ENCODE results near the gene MALT1.

Gene MALT1

DNA sequence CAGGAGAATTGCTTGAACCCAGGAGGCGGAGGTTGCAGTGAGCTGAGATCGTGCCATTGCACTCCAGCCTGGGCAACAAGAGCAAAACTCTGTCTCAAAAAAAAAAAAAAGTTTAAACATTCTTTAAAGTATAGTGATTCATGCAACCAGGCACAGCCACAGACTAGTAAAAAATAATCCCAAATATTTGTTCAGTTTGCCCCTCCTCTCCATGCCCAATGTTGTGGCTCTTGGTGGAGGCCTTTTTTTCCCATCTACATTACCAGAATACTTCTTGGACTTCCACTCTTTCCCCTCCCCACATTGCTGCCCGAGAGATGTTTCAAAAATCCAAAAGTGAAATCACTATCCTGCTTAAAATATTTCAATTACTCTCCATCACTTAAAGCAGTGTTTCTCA is 5.1 kb upstream of the MALT1 start:
- no peak for DNase-seq (ENCODE audit: extremely low read depth, low read depth)
- TF ChIP-seq, protein P1, sequence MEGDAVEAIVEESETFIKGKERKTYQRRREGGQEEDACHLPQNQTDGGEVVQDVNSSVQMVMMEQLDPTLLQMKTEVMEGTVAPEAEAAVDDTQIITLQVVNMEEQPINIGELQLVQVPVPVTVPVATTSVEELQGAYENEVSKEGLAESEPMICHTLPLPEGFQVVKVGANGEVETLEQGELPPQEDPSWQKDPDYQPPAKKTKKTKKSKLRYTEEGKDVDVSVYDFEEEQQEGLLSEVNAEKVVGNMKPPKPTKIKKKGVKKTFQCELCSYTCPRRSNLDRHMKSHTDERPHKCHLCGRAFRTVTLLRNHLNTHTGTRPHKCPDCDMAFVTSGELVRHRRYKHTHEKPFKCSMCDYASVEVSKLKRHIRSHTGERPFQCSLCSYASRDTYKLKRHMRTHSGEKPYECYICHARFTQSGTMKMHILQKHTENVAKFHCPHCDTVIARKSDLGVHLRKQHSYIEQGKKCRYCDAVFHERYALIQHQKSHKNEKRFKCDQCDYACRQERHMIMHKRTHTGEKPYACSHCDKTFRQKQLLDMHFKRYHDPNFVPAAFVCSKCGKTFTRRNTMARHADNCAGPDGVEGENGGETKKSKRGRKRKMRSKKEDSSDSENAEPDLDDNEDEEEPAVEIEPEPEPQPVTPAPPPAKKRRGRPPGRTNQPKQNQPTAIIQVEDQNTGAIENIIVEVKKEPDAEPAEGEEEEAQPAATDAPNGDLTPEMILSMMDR (IDR thresholded peaks at IDR 0.05; ENCODE audit: low read depth, low read length) = no peak

DNA sequence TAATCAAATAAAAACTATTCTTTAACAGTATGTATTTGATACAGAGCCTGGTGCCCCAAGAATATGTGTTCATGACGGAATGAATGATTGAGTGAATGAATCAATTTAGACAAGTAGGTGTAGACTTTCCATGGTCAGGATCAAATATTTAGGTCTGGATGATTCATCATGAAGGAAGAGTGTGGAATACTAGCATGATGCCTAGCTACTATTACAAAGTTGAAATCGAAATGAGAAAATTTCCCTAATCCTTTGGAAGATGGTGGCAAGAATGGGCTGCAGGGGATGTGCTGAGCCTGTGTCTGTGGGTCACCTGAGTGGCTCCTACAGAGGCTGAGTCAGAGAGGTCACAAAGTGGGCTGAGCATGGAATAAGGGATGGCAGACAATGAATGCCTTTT is 3.1 kb upstream of the MALT1 start:
- TF ChIP-seq, protein P1 (IDR thresholded peaks at IDR 0.05; ENCODE audit: low read depth, low read length) = no peak
- DNase-seq (ENCODE audit: extremely low read depth, low read depth) = no peak

DNA sequence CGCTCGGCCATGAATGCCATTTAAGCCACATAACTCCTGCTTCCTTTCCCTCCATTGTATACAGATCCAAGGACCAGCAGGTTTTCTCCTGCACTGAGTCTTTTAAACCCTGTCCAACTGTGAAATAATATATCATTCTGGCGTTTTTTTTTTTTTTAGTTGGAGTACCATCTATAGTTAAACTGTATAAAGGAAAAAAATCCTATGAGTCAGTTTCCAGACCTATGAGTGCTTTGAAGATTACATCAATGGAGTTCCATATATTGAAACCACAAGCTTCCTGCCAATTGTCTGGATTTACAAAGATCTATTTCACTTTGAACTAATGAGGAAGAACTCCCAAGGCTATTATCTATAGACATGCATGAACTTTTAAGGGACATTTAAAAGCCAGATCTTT is 2.4 kb upstream of the MALT1 start:
- TF ChIP-seq, protein P1 (IDR thresholded peaks at IDR 0.05; ENCODE audit: low read depth, low read length) = no peak
- no peak for DNase-seq (ENCODE audit: extremely low read depth, low read depth)

DNA sequence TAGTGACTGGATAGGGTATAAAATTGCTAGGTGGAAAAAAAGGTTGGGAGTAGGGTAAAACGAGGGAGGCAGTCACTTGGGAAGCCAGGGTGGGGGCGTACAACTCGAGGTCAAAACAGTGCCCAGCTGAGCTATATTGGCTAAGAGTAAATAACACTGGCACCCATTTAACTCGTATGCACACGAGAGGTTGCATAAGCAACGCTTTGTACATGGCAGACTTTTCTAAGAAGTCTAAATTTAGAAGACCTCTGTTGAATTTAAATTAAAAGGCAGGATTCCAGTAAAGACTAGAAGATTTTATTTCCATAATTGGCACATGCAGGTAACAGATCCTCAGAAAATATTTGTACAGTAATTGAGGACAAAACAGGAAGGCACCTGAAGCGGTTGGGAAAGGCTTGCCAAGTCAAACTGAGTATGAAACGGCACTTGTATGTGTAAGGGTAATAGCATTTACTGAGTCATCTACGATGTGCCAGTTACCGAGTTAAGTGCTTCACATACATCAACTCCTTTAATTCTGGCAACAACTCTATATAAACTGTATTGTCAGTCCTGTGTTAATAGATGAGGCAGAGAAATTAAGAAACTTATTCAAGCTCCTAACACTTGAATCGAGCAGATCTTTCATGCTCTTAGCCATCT is 1.4 kb upstream of the MALT1 start:
- TF ChIP-seq, protein P1 (IDR thresholded peaks at IDR 0.05; ENCODE audit: low read depth, low read length) = no peak
- DNase-seq (ENCODE audit: extremely low read depth, low read depth) = no peak

DNA sequence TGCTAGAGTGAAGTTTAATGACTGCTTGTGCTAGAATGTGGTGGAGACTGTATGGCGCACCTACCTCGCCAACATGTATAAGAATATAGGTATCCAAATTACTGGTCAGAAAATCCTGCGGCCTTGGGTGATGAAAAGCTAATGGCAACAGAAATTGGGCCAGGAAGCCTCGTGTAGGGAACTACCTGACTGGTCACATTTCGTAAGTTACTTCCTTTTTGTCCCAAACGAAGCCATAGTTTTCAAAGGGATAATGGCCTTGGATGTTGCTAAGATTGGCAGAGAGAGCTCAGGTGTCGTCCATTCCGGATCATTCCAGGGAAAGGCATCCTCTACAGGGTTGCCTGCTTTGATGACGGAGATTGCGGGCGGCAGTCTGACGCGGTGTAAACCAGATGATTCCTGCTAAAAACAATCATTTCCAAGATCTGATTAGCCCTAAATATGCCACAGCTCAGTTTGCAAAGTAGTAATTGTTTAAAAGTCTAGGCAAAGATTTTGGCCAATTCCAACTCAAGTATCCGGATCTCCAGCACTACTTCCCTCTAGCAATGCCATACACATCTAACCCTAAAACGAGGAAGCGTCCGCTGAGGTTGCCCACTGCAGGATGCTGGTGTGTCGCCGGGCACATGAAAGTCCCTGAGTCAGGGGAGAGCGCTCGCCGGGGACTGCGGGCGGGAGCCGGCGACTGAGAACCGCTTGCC is 708 bp upstream of the MALT1 start:
- TF ChIP-seq, protein P1 (IDR thresholded peaks at IDR 0.05; ENCODE audit: low read depth, low read length) = no peak
- DNase-seq (ENCODE audit: extremely low read depth, low read depth) = no peak

DNA sequence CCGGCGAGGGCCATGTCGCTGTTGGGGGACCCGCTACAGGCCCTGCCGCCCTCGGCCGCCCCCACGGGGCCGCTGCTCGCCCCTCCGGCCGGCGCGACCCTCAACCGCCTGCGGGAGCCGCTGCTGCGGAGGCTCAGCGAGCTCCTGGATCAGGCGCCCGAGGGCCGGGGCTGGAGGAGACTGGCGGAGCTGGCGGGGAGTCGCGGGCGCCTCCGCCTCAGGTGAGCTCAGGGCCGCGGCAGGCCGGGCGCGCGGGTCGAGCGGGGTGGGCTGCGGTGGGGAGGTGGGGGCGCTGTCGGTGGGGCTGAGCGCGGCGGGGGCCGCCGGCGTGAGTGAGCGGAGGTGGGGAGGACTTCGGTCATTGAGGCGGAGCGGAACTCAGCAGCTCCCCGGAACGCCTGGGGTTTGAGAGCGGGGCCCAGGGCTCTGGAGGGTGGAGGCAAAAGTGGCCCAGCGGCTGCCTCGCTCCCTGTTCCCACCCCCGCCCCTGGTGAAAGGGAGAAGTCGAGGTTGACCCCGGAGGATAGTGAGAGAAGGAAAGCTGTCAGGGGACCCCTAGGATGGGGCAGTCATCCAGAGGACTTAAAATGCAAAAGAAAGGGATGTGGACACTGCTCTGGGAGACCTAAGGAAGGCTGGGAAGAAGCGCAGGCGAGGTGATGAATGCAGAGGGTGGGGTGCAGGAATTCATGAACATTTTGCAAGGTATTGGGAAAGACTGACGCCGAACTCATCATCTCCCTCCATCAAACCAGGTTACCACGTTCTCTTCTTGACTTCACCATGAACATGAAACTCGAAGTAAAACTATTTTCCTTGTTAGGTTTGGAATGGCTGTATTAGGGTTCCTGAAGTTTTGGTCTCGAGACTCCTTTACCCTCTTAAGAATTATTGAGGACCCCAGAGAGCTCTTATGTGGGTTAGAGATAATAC is 633 bp downstream of the MALT1 start:
- DNase-seq (ENCODE audit: extremely low read depth, low read depth) = no peak
- TF ChIP-seq, protein P1 (IDR thresholded peaks at IDR 0.05; ENCODE audit: low read depth, low read length) = no peak

All from AG09319 (cell line).